Endothelial cell of umbilical vein (primary cell): ENCODE results near the gene RGL3. TPM values are rescaled to one million over a fixed set of nuclear protein-coding genes. Genes with fewer than 3 reads are reported as not detected.

Source experiments
- BruUV-seq: library from RNA; stranded (reverse); fragments of 400-500 nt; replicated peaks from 2 replicates; lab custom pipeline; 2021; lab: Mats Ljungman, UMichigan
- CTCF ChIA-PET: fragments of 300-600, 350-600 bp; sonication (Branson Sonifier 250); formaldehyde crosslinking; loops from one replicate; lab custom pipeline; 2021; ENCODE audit warnings: antibody characterized with exemption, inconsistent platforms; lab: Charles Lee
- POLR2A ChIA-PET: fragments of 300-600, 350-600 bp; sonication (Branson Sonifier 250); formaldehyde crosslinking; loops from one replicate; lab custom pipeline; 2021; ENCODE audit warnings: antibody characterized with exemption, inconsistent platforms; lab: Charles Lee
- DNase-seq: peaks from one replicate; pipeline ENCODE4 v3.0.0-alpha.2; 2011; ENCODE audit warnings: low read depth, low spot score
- FAIRE-seq: peaks from 2 replicates; lab custom pipeline; 2011; peaks lifted over from hg19 to GRCh38; lab: Jason Lieb, UNC
- H2AFZ ChIP-seq: 2 replicates; pipeline ENCODE4 v1.6.0; 2012; ENCODE audit warnings: low read depth, low read length, control low read depth, inconsistent platforms
- H3K27ac ChIP-seq: 2 replicates; pipeline ENCODE4 v1.5.1; 2011; ENCODE audit warnings: low read depth, mild to moderate bottlenecking, control low read depth, low read length, moderate library complexity; ENCODE audit not compliant: insufficient read depth
- H3K27me3 ChIP-seq, 2 experiments: 2 replicates each; pipeline versions ENCODE4 v1.6.0 to v1.6.1; 2011; ENCODE audit warnings: low read length in 2 of 2, mixed read lengths in 1 of 2; ENCODE audit not compliant: control insufficient read depth in 2 of 2, insufficient read depth in 2 of 2
- H3K36me3 ChIP-seq, 2 experiments: 2 replicates in 1 of 2; 3 replicates in 1 of 2; pipeline ENCODE4 v1.5.1; 2011; ENCODE audit warnings: low read length in 2 of 2, mild to moderate bottlenecking in 1 of 2, moderate library complexity in 1 of 2; ENCODE audit not compliant: control insufficient read depth in 2 of 2, insufficient read depth in 2 of 2; ENCODE audit errors: extremely low read depth in 1 of 2
- H3K4me1 ChIP-seq: 3 replicates; pipeline ENCODE4 v1.5.1; 2011; ENCODE audit warnings: mild to moderate bottlenecking, low read length; ENCODE audit not compliant: control insufficient read depth, insufficient read depth; ENCODE audit errors: extremely low read depth
- H3K4me2 ChIP-seq: 2 replicates; pipeline ENCODE4 v1.6.1; 2011; ENCODE audit warnings: low read length, control low read depth, mixed read lengths; ENCODE audit not compliant: insufficient read depth
- H3K4me3 ChIP-seq, 3 experiments: fragments of 200-600 bp in 1 of 3; sonication (generic), shearing (Covaris generic) in 1 of 3; replicated peaks in 1 of 3; 2 replicates each; pipeline ENCODE4 v1.5.1; 2011 to 2016; ENCODE audit warnings: control low read depth in 3 of 3, low read length in 3 of 3, mild to moderate bottlenecking in 2 of 3, inconsistent platforms in 1 of 3, low read depth in 1 of 3, moderate library complexity in 1 of 3; ENCODE audit not compliant: insufficient read depth in 1 of 3
- H3K79me2 ChIP-seq: 2 replicates; pipeline ENCODE4 v1.6.0; 2012; ENCODE audit warnings: low read length, inconsistent platforms; ENCODE audit not compliant: control insufficient read depth, insufficient read depth
- H3K9ac ChIP-seq: replicated peaks from 2 replicates; pipeline ENCODE3; 2011; ENCODE audit warnings: low read length, control low read depth; ENCODE audit not compliant: insufficient read depth; ENCODE audit errors: extremely low read depth
- H3K9me1 ChIP-seq: replicated peaks from 3 replicates; pipeline ENCODE4 v1.6.0; 2011; ENCODE audit warnings: mild to moderate bottlenecking, low read length; ENCODE audit not compliant: control insufficient read depth, insufficient read depth; ENCODE audit errors: extremely low read depth
- H3K9me3 ChIP-seq: replicated peaks from 2 replicates; pipeline ENCODE4 v1.5.1; 2012; ENCODE audit warnings: low read length, inconsistent platforms; ENCODE audit not compliant: control insufficient read depth, insufficient read depth
- H4K20me1 ChIP-seq: replicated peaks from 2 replicates; pipeline ENCODE3; 2011; ENCODE audit warnings: mild to moderate bottlenecking, low read length; ENCODE audit not compliant: control insufficient read depth, insufficient read depth; ENCODE audit errors: extremely low read depth
- CTCF ChIP-seq, 2 donors: IDR thresholded peaks; 1 replicate in 1 of 2; 2 replicates in 1 of 2; pipeline ENCODE4 v1.5.1; 2011; ENCODE audit warnings: low read length in 2 of 2, mild to moderate bottlenecking in 2 of 2, moderate library complexity in 2 of 2, control low read depth in 1 of 2, inconsistent platforms in 1 of 2, low read depth in 1 of 2; ENCODE audit not compliant: insufficient read depth in 1 of 2; ENCODE audit errors: extremely low read depth in 1 of 2
- EZH2 ChIP-seq: IDR thresholded peaks from 2 replicates; pipeline ENCODE4 v1.6.1; 2012; ENCODE audit warnings: borderline replicate concordance, low read depth, mild to moderate bottlenecking, moderate library complexity, low read length, inconsistent platforms; ENCODE audit not compliant: severe bottlenecking
- FOS ChIP-seq: IDR thresholded peaks from 2 replicates; pipeline ENCODE4 v1.6.1; 2011; ENCODE audit warnings: mild to moderate bottlenecking, low read length, moderate library complexity, borderline replicate concordance; ENCODE audit not compliant: insufficient read depth
- GATA2 ChIP-seq: IDR thresholded peaks from 2 replicates; pipeline ENCODE4 v1.7.0; 2011; ENCODE audit warnings: low read depth, mild to moderate bottlenecking, moderate library complexity, mixed read lengths, low read length; ENCODE audit not compliant: insufficient read length, insufficient read depth
- JUN ChIP-seq: IDR thresholded peaks from 2 replicates; pipeline ENCODE4 v1.6.1; 2011; ENCODE audit warnings: borderline replicate concordance, low read depth; ENCODE audit not compliant: insufficient read length, insufficient read depth
- MAX ChIP-seq: IDR thresholded peaks from 2 replicates; pipeline ENCODE4 v1.6.1; 2011; ENCODE audit not compliant: insufficient read depth, insufficient read length
- MYC ChIP-seq: IDR thresholded peaks from one replicate; pipeline ENCODE4 v1.6.1; 2011; ENCODE audit warnings: mild to moderate bottlenecking, low read depth, low read length
- POLR2A ChIP-seq: IDR thresholded peaks from 2 replicates; pipeline ENCODE4 v1.6.1; 2012; ENCODE audit warnings: low read depth, mild to moderate bottlenecking, control low read depth, low read length
- POLR2AphosphoS5 ChIP-seq: IDR thresholded peaks from 2 replicates; pipeline ENCODE4 v1.6.1; 2012; ENCODE audit warnings: low read depth, mild to moderate bottlenecking, control low read depth, low read length, moderate library complexity; ENCODE audit not compliant: insufficient read depth
- dilution Hi-C: fragments of 300-500 bp; cut with MboI; formaldehyde crosslinking; loops from one replicate; pipeline ENCODE4 v1.15.0; 2019; ENCODE audit warnings: low sequenced_read_pairs; ENCODE audit not compliant: extremely low pct_ligation_motif_present
- intact Hi-C: fragments of 100-400 bp; cut with micrococcal nuclease; formaldehyde crosslinking; loops from one replicate; pipeline ENCODE4 v1.10.0; 2022
- polyA plus RNA-seq, 4 experiments: library from polyadenylated mRNA; depleted of rRNA in 3 of 4; stranded (reverse) in 3 of 4; unstranded in 1 of 4; fragments of >200 nt; gene quantifications; 2 replicates each; pipeline versions ENCODE4 v1.2.1 to v1.2.3, GENCODE V29; 2011 to 2012; ENCODE audit warnings: missing spikeins in 1 of 4
- total RNA-seq: library from RNA; stranded (reverse); gene quantifications from 2 replicates; pipeline ENCODE4 v1.2.3, GENCODE V29; 2021

The RGL3 gene
- total and polyA plus RNA-seq, 2 donors (not counting 3 experiments of a cell fraction or from before 2014, with no cell fraction given), result 0.23 to 5.2 TPM

- Histone ChIP-seq H3K9ac (no peak overlapping the region), H3K27me3 (no peaks in the 10 kb centered on the region), H4K20me1 (no peaks in the 10 kb centered on the region), H3K27ac (no peak overlapping the region), H3K4me1 (no peaks in the 10 kb centered on the region), H3K36me3 (no peaks in the 10 kb centered on the region), H2AFZ (no peak overlapping the region), H3K79me2 (no peaks in the 10 kb centered on the region), H3K4me2 (no peak overlapping the region), H3K9me1 (no peaks in the 10 kb centered on the region), H3K9me3 (no peaks in the 10 kb centered on the region), H3K4me3 (no peak overlapping the region)
- ChIA-PET CTCF (no interaction called here), POLR2A (no interaction called here)
- no peak for TF ChIP-seq POLR2A
- TF ChIP-seq POLR2AphosphoS5, result no peak
- no peak for TF ChIP-seq JUN
- no peak for TF ChIP-seq GATA2
- no peak for TF ChIP-seq MYC
- BruUV-seq, result no TSS peak
- FAIRE-seq (no peak), DNase-seq (no peak)
- dilution Hi-C loops, result no loop called here
- intact Hi-C loops, result no loop called here
Observed at GRCh38 chr19:11401808-11402543, 17.1 kb downstream of the RGL3 start.

GRCh38 chr19:11400798-11401197 is 18.3 kb downstream of the RGL3 start:
- dilution Hi-C loops (no loop called here), intact Hi-C loops (no loop called here)
- BruUV-seq, result no TSS peak
- no peaks in the 10 kb centered on the region for H3K9me3 ChIP-seq
- H3K27ac ChIP-seq, result no peak overlapping the region
- DNase-seq, result no peak
- H3K4me2 ChIP-seq, result no peak overlapping the region
- no peaks in the 10 kb centered on the region for H3K9me1 ChIP-seq
- no peaks in the 10 kb centered on the region for H3K36me3 ChIP-seq
- TF ChIP-seq MAX, result no peak
- no peak for TF ChIP-seq POLR2AphosphoS5
- no peak for TF ChIP-seq JUN
- no peak for TF ChIP-seq FOS
- no peak for TF ChIP-seq EZH2
- TF ChIP-seq GATA2, result no peak
- no peak for TF ChIP-seq CTCF (IDR thresholded peaks at IDR 0.05; ENCODE audit: extremely low read depth in 1 of 2, insufficient read depth in 1 of 2, low read depth in 1 of 2, low read length in 2 of 2)
- TF ChIP-seq MYC, result no peak
- no peak for TF ChIP-seq POLR2A
- no peak for FAIRE-seq
- ChIA-PET POLR2A (no interaction called here), CTCF (no interaction called here)
- no peak overlapping the region for H3K9ac ChIP-seq
- no peak overlapping the region for H2AFZ ChIP-seq
- no peaks in the 10 kb centered on the region for H3K79me2 ChIP-seq
- no peaks in the 10 kb centered on the region for H3K27me3 ChIP-seq
- no peaks in the 10 kb centered on the region for H4K20me1 ChIP-seq
- no peak overlapping the region for H3K4me3 ChIP-seq
- H3K4me1 ChIP-seq, result no peaks in the 10 kb centered on the region
